ENCODE measurements around the gene ACAD11. TPM values are rescaled to one million over a fixed set of nuclear protein-coding genes. Genes with fewer than 3 reads are reported as not detected.
"Not testable (repeated sequence)": the region's sequence is repeated elsewhere in the genome, so short reads cannot be mapped to it uniquely, and the experiment has no call there.

ACAD11 gene
- total and polyA plus RNA-seq, 2 donors = 10.2 to 26.2 TPM

GRCh38 chr3:132623646-132624045 is 36.0 kb downstream of the ACAD11 start:
- no peak overlapping the region for H3K4me3 ChIP-seq (ENCODE audit: low read length in 2 of 2)
- H3K4me1 ChIP-seq (ENCODE audit: control insufficient read depth in 2 of 2, insufficient read depth in 2 of 2, low read length in 2 of 2) = no peaks in the 10 kb centered on the region
- DNase-seq (ENCODE audit: low read depth in 6 of 9, low spot score in 9 of 9) = no peak
- no peaks in the 10 kb centered on the region for H3K27me3 ChIP-seq (ENCODE audit: control insufficient read depth in 2 of 2, insufficient read depth in 1 of 2, low read length in 1 of 2)
- H3K36me3 ChIP-seq (ENCODE audit: control insufficient read depth in 2 of 2, insufficient read depth in 2 of 2, low read length in 1 of 2) = peaks cover 0 to 19% of the 10 kb centered on the region in 2 donors
- no peaks in the 10 kb centered on the region for H3K9me3 ChIP-seq (ENCODE audit: control insufficient read depth in 2 of 2, insufficient read depth in 1 of 2, low read length in 1 of 2)
- H3K27ac ChIP-seq (ENCODE audit: low read depth in 1 of 2, low read length in 1 of 2) = no peak overlapping the region
- 100% methylated on average over 1 of the region's 1 CpG for WGBS

- no peak for DNase-seq (ENCODE audit: low read depth in 6 of 9, low spot score in 9 of 9)
- 97% methylated on average over 1 of the region's 1 CpG for WGBS
- H3K4me1 ChIP-seq (ENCODE audit: control insufficient read depth in 2 of 2, insufficient read depth in 2 of 2, low read length in 2 of 2) = no peaks in the 10 kb centered on the region
- H3K4me3 ChIP-seq (ENCODE audit: low read length in 2 of 2) = no peak overlapping the region
- no peaks in the 10 kb centered on the region for H3K27me3 ChIP-seq (ENCODE audit: control insufficient read depth in 2 of 2, insufficient read depth in 1 of 2, low read length in 1 of 2)
- H3K36me3 ChIP-seq (ENCODE audit: control insufficient read depth in 2 of 2, insufficient read depth in 2 of 2, low read length in 1 of 2) = peaks cover 0 to 15% of the 10 kb centered on the region in 2 donors
- H3K9me3 ChIP-seq (ENCODE audit: control insufficient read depth in 2 of 2, insufficient read depth in 1 of 2, low read length in 1 of 2) = no peaks in the 10 kb centered on the region
- H3K27ac ChIP-seq (ENCODE audit: low read depth in 1 of 2, low read length in 1 of 2) = no peak overlapping the region
Observed at GRCh38 chr3:132622761-132623160, 36.8 kb downstream of the ACAD11 start.

GRCh38 chr3:132622148-132622547 is 37.5 kb downstream of the ACAD11 start:
- Histone ChIP-seq H3K9me3 (ENCODE audit: control insufficient read depth in 2 of 2, insufficient read depth in 1 of 2, low read length in 1 of 2) (no peaks in the 10 kb centered on the region), H3K27me3 (ENCODE audit: control insufficient read depth in 2 of 2, insufficient read depth in 1 of 2, low read length in 1 of 2) (no peaks in the 10 kb centered on the region), H3K27ac (ENCODE audit: low read depth in 1 of 2, low read length in 1 of 2) (no peak overlapping the region), H3K4me3 (ENCODE audit: low read length in 2 of 2) (no peak overlapping the region), H3K36me3 (ENCODE audit: control insufficient read depth in 2 of 2, insufficient read depth in 2 of 2, low read length in 1 of 2) (peaks cover 0 to 9% of the 10 kb centered on the region in 2 donors), H3K4me1 (ENCODE audit: control insufficient read depth in 2 of 2, insufficient read depth in 2 of 2, low read length in 2 of 2) (no peaks in the 10 kb centered on the region)
- 33% methylated on average over 1 of the region's 1 CpG for WGBS
- DNase-seq (ENCODE audit: low read depth in 6 of 9, low spot score in 9 of 9) = no peak

- no peaks in the 10 kb centered on the region for H3K4me1 ChIP-seq (ENCODE audit: control insufficient read depth in 2 of 2, insufficient read depth in 2 of 2, low read length in 2 of 2)
- no peak for DNase-seq (ENCODE audit: low read depth in 6 of 9, low spot score in 9 of 9)
- H3K36me3 ChIP-seq (ENCODE audit: control insufficient read depth in 2 of 2, insufficient read depth in 2 of 2, low read length in 1 of 2) = no peaks in the 10 kb centered on the region
- 96% methylated on average over 1 of the region's 1 CpG for WGBS
- no peaks in the 10 kb centered on the region for H3K27me3 ChIP-seq (ENCODE audit: control insufficient read depth in 2 of 2, insufficient read depth in 1 of 2, low read length in 1 of 2)
- H3K4me3 ChIP-seq (ENCODE audit: low read length in 2 of 2) = no peak overlapping the region
- H3K9me3 ChIP-seq (ENCODE audit: control insufficient read depth in 2 of 2, insufficient read depth in 1 of 2, low read length in 1 of 2) = no peaks in the 10 kb centered on the region
- no peak overlapping the region for H3K27ac ChIP-seq (ENCODE audit: low read depth in 1 of 2, low read length in 1 of 2)
Observed at GRCh38 chr3:132616780-132617179, 42.8 kb downstream of the ACAD11 start.

- H3K36me3 ChIP-seq (ENCODE audit: control insufficient read depth in 2 of 2, insufficient read depth in 2 of 2, low read length in 1 of 2) = no peaks in the 10 kb centered on the region
- H3K4me3 ChIP-seq (ENCODE audit: low read length in 2 of 2) = no peak overlapping the region
- DNase-seq (ENCODE audit: low read depth in 6 of 9, low spot score in 9 of 9) = no peak
- H3K4me1 ChIP-seq (ENCODE audit: control insufficient read depth in 2 of 2, insufficient read depth in 2 of 2, low read length in 2 of 2) = no peaks in the 10 kb centered on the region
- no peaks in the 10 kb centered on the region for H3K27me3 ChIP-seq (ENCODE audit: control insufficient read depth in 2 of 2, insufficient read depth in 1 of 2, low read length in 1 of 2)
- no peak overlapping the region for H3K27ac ChIP-seq (ENCODE audit: low read depth in 1 of 2, low read length in 1 of 2)
- H3K9me3 ChIP-seq (ENCODE audit: control insufficient read depth in 2 of 2, insufficient read depth in 1 of 2, low read length in 1 of 2) = no peaks in the 10 kb centered on the region
- WGBS = 56% methylated on average over 3 of the region's 3 CpGs
Observed at GRCh38 chr3:132615881-132616280, 43.7 kb downstream of the ACAD11 start.

- DNase-seq (ENCODE audit: low read depth in 6 of 9, low spot score in 9 of 9); H3K4me3 ChIP-seq (ENCODE audit: low read length in 2 of 2); H3K36me3 ChIP-seq (ENCODE audit: control insufficient read depth in 2 of 2, insufficient read depth in 2 of 2, low read length in 1 of 2); H3K9me3 ChIP-seq (ENCODE audit: control insufficient read depth in 2 of 2, insufficient read depth in 1 of 2, low read length in 1 of 2); H3K27ac ChIP-seq (ENCODE audit: low read depth in 1 of 2, low read length in 1 of 2); H3K4me1 ChIP-seq (ENCODE audit: control insufficient read depth in 2 of 2, insufficient read depth in 2 of 2, low read length in 2 of 2); H3K27me3 ChIP-seq (ENCODE audit: control insufficient read depth in 2 of 2, insufficient read depth in 1 of 2, low read length in 1 of 2): not testable (repeated sequence)
- 96% methylated on average over 3 of the region's 3 CpGs for WGBS
Observed at GRCh38 chr3:132615301-132615700, 44.3 kb downstream of the ACAD11 start.

- 98% methylated on average over 8 of the region's 8 CpGs for WGBS
- H3K36me3 ChIP-seq (ENCODE audit: control insufficient read depth in 2 of 2, insufficient read depth in 2 of 2, low read length in 1 of 2); DNase-seq (ENCODE audit: low read depth in 6 of 9, low spot score in 9 of 9); H3K27me3 ChIP-seq (ENCODE audit: control insufficient read depth in 2 of 2, insufficient read depth in 1 of 2, low read length in 1 of 2); H3K4me1 ChIP-seq (ENCODE audit: control insufficient read depth in 2 of 2, insufficient read depth in 2 of 2, low read length in 2 of 2); H3K4me3 ChIP-seq (ENCODE audit: low read length in 2 of 2); H3K9me3 ChIP-seq (ENCODE audit: control insufficient read depth in 2 of 2, insufficient read depth in 1 of 2, low read length in 1 of 2); H3K27ac ChIP-seq (ENCODE audit: low read depth in 1 of 2, low read length in 1 of 2): not testable (repeated sequence)
Observed at GRCh38 chr3:132606620-132607019, 53.0 kb downstream of the ACAD11 start.

- H3K27me3 ChIP-seq (ENCODE audit: control insufficient read depth in 2 of 2, insufficient read depth in 1 of 2, low read length in 1 of 2) = no peaks in the 10 kb centered on the region
- no peak for DNase-seq (ENCODE audit: low read depth in 6 of 9, low spot score in 9 of 9)
- H3K27ac ChIP-seq (ENCODE audit: low read depth in 1 of 2, low read length in 1 of 2) = no peak overlapping the region
- H3K9me3 ChIP-seq (ENCODE audit: control insufficient read depth in 2 of 2, insufficient read depth in 1 of 2, low read length in 1 of 2) = no peaks in the 10 kb centered on the region
- no peak overlapping the region for H3K4me3 ChIP-seq (ENCODE audit: low read length in 2 of 2)
- H3K36me3 ChIP-seq (ENCODE audit: control insufficient read depth in 2 of 2, insufficient read depth in 2 of 2, low read length in 1 of 2) = peaks cover 0 to 4% of the 10 kb centered on the region in 2 donors
- WGBS = 100% methylated on average over 1 of the region's 1 CpG
- H3K4me1 ChIP-seq (ENCODE audit: control insufficient read depth in 2 of 2, insufficient read depth in 2 of 2, low read length in 2 of 2) = no peaks in the 10 kb centered on the region
Observed at GRCh38 chr3:132606085-132606484, 53.5 kb downstream of the ACAD11 start.

- 97% methylated on average over 2 of the region's 2 CpGs for WGBS
- H3K9me3 ChIP-seq (ENCODE audit: control insufficient read depth in 2 of 2, insufficient read depth in 1 of 2, low read length in 1 of 2) = no peaks in the 10 kb centered on the region
Observed at GRCh38 chr3:132605374-132605792, 54.2 kb downstream of the ACAD11 start.

GRCh38 chr3:132600614-132601013 is 59.0 kb downstream of the ACAD11 start:
- H3K9me3 ChIP-seq (ENCODE audit: control insufficient read depth in 2 of 2, insufficient read depth in 1 of 2, low read length in 1 of 2); H3K4me3 ChIP-seq (ENCODE audit: low read length in 2 of 2); H3K4me1 ChIP-seq (ENCODE audit: control insufficient read depth in 2 of 2, insufficient read depth in 2 of 2, low read length in 2 of 2); H3K36me3 ChIP-seq (ENCODE audit: control insufficient read depth in 2 of 2, insufficient read depth in 2 of 2, low read length in 1 of 2); DNase-seq (ENCODE audit: low read depth in 6 of 9, low spot score in 9 of 9); H3K27me3 ChIP-seq (ENCODE audit: control insufficient read depth in 2 of 2, insufficient read depth in 1 of 2, low read length in 1 of 2); H3K27ac ChIP-seq (ENCODE audit: low read depth in 1 of 2, low read length in 1 of 2): not testable (repeated sequence)
- WGBS = no CpG with 5 or more reads among the region's 1 CpG

More at GRCh38 chr3:132605374-132605792, 54.2 kb downstream of the ACAD11 start:
- no peak overlapping the region for H3K4me3 ChIP-seq (ENCODE audit: low read length in 2 of 2)
- no peaks in the 10 kb centered on the region for H3K27me3 ChIP-seq (ENCODE audit: control insufficient read depth in 2 of 2, insufficient read depth in 1 of 2, low read length in 1 of 2)
- no peak overlapping the region for H3K27ac ChIP-seq (ENCODE audit: low read depth in 1 of 2, low read length in 1 of 2)
- no peaks in the 10 kb centered on the region for H3K4me1 ChIP-seq (ENCODE audit: control insufficient read depth in 2 of 2, insufficient read depth in 2 of 2, low read length in 2 of 2)
- no peak for DNase-seq (ENCODE audit: low read depth in 6 of 9, low spot score in 9 of 9)
- H3K36me3 ChIP-seq (ENCODE audit: control insufficient read depth in 2 of 2, insufficient read depth in 2 of 2, low read length in 1 of 2) = peaks cover 0 to 4% of the 10 kb centered on the region in 2 donors
